ENCODE results near the gene PUSL1.

PUSL1 gene

GRCh38 chr1:1317420-1317819 lies 9.0 kb downstream of the PUSL1 start:
- DNase-seq (ENCODE audit: low read depth) = no peak
- TF ChIP-seq, protein P1, sequence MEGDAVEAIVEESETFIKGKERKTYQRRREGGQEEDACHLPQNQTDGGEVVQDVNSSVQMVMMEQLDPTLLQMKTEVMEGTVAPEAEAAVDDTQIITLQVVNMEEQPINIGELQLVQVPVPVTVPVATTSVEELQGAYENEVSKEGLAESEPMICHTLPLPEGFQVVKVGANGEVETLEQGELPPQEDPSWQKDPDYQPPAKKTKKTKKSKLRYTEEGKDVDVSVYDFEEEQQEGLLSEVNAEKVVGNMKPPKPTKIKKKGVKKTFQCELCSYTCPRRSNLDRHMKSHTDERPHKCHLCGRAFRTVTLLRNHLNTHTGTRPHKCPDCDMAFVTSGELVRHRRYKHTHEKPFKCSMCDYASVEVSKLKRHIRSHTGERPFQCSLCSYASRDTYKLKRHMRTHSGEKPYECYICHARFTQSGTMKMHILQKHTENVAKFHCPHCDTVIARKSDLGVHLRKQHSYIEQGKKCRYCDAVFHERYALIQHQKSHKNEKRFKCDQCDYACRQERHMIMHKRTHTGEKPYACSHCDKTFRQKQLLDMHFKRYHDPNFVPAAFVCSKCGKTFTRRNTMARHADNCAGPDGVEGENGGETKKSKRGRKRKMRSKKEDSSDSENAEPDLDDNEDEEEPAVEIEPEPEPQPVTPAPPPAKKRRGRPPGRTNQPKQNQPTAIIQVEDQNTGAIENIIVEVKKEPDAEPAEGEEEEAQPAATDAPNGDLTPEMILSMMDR (conservative IDR thresholded peaks at IDR 0.05; ENCODE audit: low read depth, low read length) = no peak
- no peak overlapping the region for H3K4me3 ChIP-seq (ENCODE audit: low read length)

DNA sequence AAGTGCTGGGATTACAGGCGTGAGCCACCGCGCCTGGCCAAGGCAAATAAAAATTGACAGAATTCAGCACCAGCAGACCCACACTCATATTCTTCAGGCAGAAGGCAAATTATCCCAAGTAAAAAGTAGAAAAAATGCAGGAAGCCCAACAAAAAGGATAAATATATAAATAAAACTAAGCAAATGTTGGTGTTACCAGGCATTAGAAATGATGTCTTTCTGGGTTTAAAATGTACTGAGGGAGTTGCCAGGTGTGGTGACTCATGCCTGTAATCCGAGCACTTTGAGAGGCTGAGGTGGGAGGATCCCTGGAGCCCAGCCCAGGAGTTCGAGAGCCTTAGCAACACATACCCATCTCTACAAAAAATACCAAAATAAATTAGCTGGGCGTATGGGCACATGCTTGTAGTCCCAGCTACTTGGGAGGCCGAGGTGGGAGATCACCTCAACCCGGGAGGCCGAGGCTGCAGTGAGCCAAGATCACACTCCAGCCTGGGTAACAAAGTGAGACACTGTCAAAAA lies 9.8 kb downstream of the PUSL1 start:
- DNase-seq (ENCODE audit: low read depth) = peak; percentile 78
- H3K4me3 ChIP-seq (ENCODE audit: low read length) = no peak overlapping the region
- TF ChIP-seq, protein P1 (conservative IDR thresholded peaks at IDR 0.05; ENCODE audit: low read depth, low read length) = no peak

- no peak overlapping the region for H3K4me3 ChIP-seq (ENCODE audit: low read length)
- TF ChIP-seq, protein P1 (conservative IDR thresholded peaks at IDR 0.05; ENCODE audit: low read depth, low read length) = no peak
- DNase-seq (ENCODE audit: low read depth) = no peak
These were observed 10.6 kb downstream of the PUSL1 start for GRCh38 chr1:1318777-1319645.

DNA sequence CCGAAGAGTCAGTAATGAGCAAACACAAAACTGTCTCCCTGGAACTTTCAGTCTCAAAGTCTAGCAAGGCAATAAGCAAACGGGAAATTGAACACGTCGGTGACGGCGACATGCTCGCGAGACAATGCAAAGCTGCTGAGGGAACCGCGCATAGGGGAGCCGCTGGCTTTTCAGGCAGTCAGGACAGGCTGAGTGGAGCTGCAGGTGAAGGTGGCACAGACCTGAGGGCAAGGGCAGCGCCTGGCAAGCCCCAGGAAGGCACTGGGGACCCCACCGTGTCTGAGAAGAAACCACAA lies 11.2 kb downstream of the PUSL1 start:
- TF ChIP-seq, protein P1 (conservative IDR thresholded peaks at IDR 0.05; ENCODE audit: low read depth, low read length) = no peak
- no peak overlapping the region for H3K4me3 ChIP-seq (ENCODE audit: low read length)
- no peak for DNase-seq (ENCODE audit: low read depth)

DNA sequence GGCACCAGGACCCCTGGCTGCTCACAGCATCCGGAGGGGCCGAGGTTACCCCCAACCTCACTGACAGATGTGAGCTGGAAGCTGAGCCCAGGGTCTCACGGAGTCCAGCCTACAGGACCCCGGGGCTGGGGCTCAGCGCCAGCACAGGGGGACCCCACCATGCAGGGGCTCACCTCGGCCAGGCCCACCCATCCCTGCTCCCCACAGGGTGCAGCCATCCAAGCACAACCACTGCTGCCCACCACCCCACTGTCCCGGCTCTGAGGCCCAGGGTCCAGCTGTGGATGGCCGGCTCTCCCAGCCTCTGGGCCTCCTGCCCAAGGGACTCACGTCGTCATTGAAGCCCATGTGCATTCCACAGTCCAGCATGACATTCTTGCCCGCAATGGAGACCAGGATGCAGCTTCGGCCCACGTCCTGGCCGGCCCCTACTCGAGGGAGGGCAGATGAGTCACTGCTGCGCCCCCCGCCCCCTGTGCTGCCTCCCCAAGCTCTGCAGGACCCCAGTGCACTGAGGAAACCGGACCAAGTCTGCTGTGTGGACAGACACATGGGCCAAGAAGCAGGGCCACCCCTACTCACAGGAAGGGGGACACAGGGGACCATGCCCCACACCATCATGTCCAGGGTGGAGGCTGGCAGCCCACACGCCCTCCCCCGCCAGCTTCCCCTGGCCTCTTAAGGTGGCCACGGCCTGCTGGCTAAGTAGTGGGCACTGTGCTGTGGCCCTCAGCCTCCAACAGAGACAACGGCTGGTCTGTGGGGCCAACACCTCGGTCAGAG lies 12.5 kb downstream of the PUSL1 start:
- DNase-seq (ENCODE audit: low read depth) = no peak

GRCh38 chr1:1321477-1321876 lies 13.1 kb downstream of the PUSL1 start:
- no peak overlapping the region for H3K4me3 ChIP-seq (ENCODE audit: low read length)
- no peak for DNase-seq (ENCODE audit: low read depth)
- TF ChIP-seq, protein P1 (conservative IDR thresholded peaks at IDR 0.05; ENCODE audit: low read depth, low read length) = no peak

More for the DNA sequence above, 12.5 kb downstream of the PUSL1 start:
- no peak overlapping the region for H3K4me3 ChIP-seq (ENCODE audit: low read length)
- TF ChIP-seq, protein P1 (conservative IDR thresholded peaks at IDR 0.05; ENCODE audit: low read depth, low read length) = no peak
